Mesenchymal stem cell (in vitro differentiated cells and primary cell): ENCODE measurements around the gene ASCC1.

Experiments used
- DNase-seq: peaks from one replicate; pipeline ENCODE4 v3.0.0-alpha.2; 2013
- H2AFZ ChIP-seq: one replicate; pipeline ENCODE4 v1.6.1; 2013; ENCODE audit warnings: low read depth, mild to moderate bottlenecking, control low read depth, inconsistent platforms, low read length, moderate library complexity
- H2AK5ac ChIP-seq: 2 replicates; pipeline ENCODE4 v1.6.1; 2013; ENCODE audit warnings: low read length, moderate library complexity, mild to moderate bottlenecking, inconsistent platforms; ENCODE audit not compliant: severe bottlenecking
- H2BK120ac ChIP-seq: one replicate; pipeline ENCODE4 v1.6.1; 2013; ENCODE audit warnings: low read depth, mild to moderate bottlenecking, inconsistent platforms, low read length, moderate library complexity
- H2BK12ac ChIP-seq, 2 experiments: one replicate each; pipeline ENCODE4 v1.6.1; 2013; ENCODE audit warnings: inconsistent platforms in 2 of 2, low read length in 2 of 2, mild to moderate bottlenecking in 2 of 2, moderate library complexity in 2 of 2, control low read depth in 1 of 2
- H2BK15ac ChIP-seq: one replicate; pipeline ENCODE4 v1.6.1; 2013; ENCODE audit warnings: mild to moderate bottlenecking, low read depth, inconsistent platforms; ENCODE audit not compliant: poor library complexity, severe bottlenecking
- H2BK5ac ChIP-seq: 2 replicates; pipeline ENCODE4 v1.6.1; 2013; ENCODE audit warnings: low read depth, mild to moderate bottlenecking, low read length, control low read depth, inconsistent platforms; ENCODE audit not compliant: poor library complexity, severe bottlenecking
- H3K14ac ChIP-seq, 2 experiments: one replicate each; pipeline ENCODE4 v1.6.1; 2013; ENCODE audit warnings: inconsistent platforms in 2 of 2, low read length in 2 of 2, control low read depth in 1 of 2, mild to moderate bottlenecking in 1 of 2, moderate library complexity in 1 of 2
- H3K18ac ChIP-seq, 2 experiments: one replicate each; pipeline ENCODE4 v1.6.1; 2013; ENCODE audit warnings: inconsistent platforms in 2 of 2, low read length in 2 of 2, control low read depth in 1 of 2, low read depth in 1 of 2, mild to moderate bottlenecking in 1 of 2
- H3K23ac ChIP-seq, 2 experiments: one replicate each; pipeline ENCODE4 v1.6.1; 2013; ENCODE audit warnings: inconsistent platforms in 2 of 2, low read length in 2 of 2, mild to moderate bottlenecking in 2 of 2, moderate library complexity in 2 of 2, control low read depth in 1 of 2
- H3K27ac ChIP-seq: 2 replicates; pipeline ENCODE4 v1.5.1; 2013; ENCODE audit warnings: mild to moderate bottlenecking, moderate library complexity, low read length, control low read depth, inconsistent platforms; ENCODE audit not compliant: poor library complexity, severe bottlenecking
- H3K27me3 ChIP-seq, 2 experiments: 2 replicates each; pipeline versions ENCODE4 v1.6.1 to v1.7.0; 2013; ENCODE audit warnings: low read length in 2 of 2, mild to moderate bottlenecking in 2 of 2, moderate library complexity in 2 of 2, control low read depth in 1 of 2, inconsistent platforms in 1 of 2; ENCODE audit not compliant: control insufficient read depth in 1 of 2, insufficient read depth in 1 of 2
- H3K36me3 ChIP-seq, 2 experiments: 2 replicates each; pipeline versions ENCODE4 v1.6.1 to v1.7.0; 2013; ENCODE audit warnings: low read length in 2 of 2, control low read depth in 1 of 2, inconsistent platforms in 1 of 2, low read depth in 1 of 2, mild to moderate bottlenecking in 1 of 2; ENCODE audit not compliant: insufficient read depth in 2 of 2, control insufficient read depth in 1 of 2
- H3K4ac ChIP-seq, 2 experiments: one replicate each; pipeline ENCODE4 v1.6.1; 2013; ENCODE audit warnings: inconsistent platforms in 2 of 2, low read length in 2 of 2, mild to moderate bottlenecking in 2 of 2, moderate library complexity in 2 of 2, control low read depth in 1 of 2, low read depth in 1 of 2
- H3K4me1 ChIP-seq: 2 replicates; pipeline ENCODE4 v1.6.1; 2013; ENCODE audit warnings: low read depth, low read length, control low read depth; ENCODE audit not compliant: control insufficient read depth, insufficient read depth
- H3K4me2 ChIP-seq: 2 replicates; pipeline ENCODE4 v1.6.1; 2013; ENCODE audit warnings: low read length, mild to moderate bottlenecking, inconsistent platforms; ENCODE audit not compliant: poor library complexity, severe bottlenecking
- H3K4me3 ChIP-seq, 2 experiments: 2 replicates each; pipeline versions ENCODE4 v1.5.1 to v1.7.0; 2013; ENCODE audit warnings: low read length in 2 of 2, mild to moderate bottlenecking in 2 of 2, control low read depth in 1 of 2, low read depth in 1 of 2; ENCODE audit not compliant: insufficient read depth in 1 of 2
- H3K79me1 ChIP-seq: replicated peaks from 2 replicates; pipeline ENCODE4 v1.6.1; 2013; ENCODE audit warnings: mild to moderate bottlenecking, control low read depth, low read length, inconsistent platforms; ENCODE audit not compliant: poor library complexity, severe bottlenecking
- H3K9ac ChIP-seq: 2 replicates; pipeline ENCODE4 v1.7.0; 2013; ENCODE audit warnings: mild to moderate bottlenecking, low read length, moderate library complexity
- H3K9me3 ChIP-seq: 2 replicates; pipeline ENCODE4 v1.7.0; 2013; ENCODE audit warnings: mild to moderate bottlenecking, low read length; ENCODE audit not compliant: control insufficient read depth
- H4K8ac ChIP-seq: one replicate; pipeline ENCODE4 v1.6.1; 2013; ENCODE audit warnings: inconsistent platforms, mild to moderate bottlenecking, low read length, moderate library complexity
- H4K91ac ChIP-seq: one replicate; pipeline ENCODE4 v1.6.1; 2013; ENCODE audit warnings: mild to moderate bottlenecking, low read length, inconsistent platforms
- WGBS: methylation state at CpG from one replicate; pipeline ENCODE4 v1.1.7; 2013; ENCODE audit warnings: mixed read lengths; 5-methylcytosine and 5-hydroxymethylcytosine counted together

ASCC1 gene

GRCh38 chr10:72253578-72253977 is 37.5 kb upstream of the ASCC1 start:
- Histone ChIP-seq H3K27me3 (no peaks in the 10 kb centered on the region), H3K27ac (no peak overlapping the region), H3K4me1 (peaks cover 16% of the 10 kb centered on the region), H3K9me3 (no peaks in the 10 kb centered on the region), H4K91ac (peak overlapping the region; percentile 37), H2BK5ac (no peak overlapping the region), H3K4ac (peak overlapping the region in 1 of 2 experiments; percentile 71), H3K4me2 (no peak overlapping the region), H3K23ac (no peak overlapping the region), H2BK12ac (peak overlapping the region; percentile 89 to 97), H3K79me1 (no peaks in the 10 kb centered on the region), H3K4me3 (no peak overlapping the region), H3K18ac (peak overlapping the region in 1 of 2 experiments; percentile 71), H2BK15ac (peak overlapping the region; percentile 9), H3K14ac (no peak overlapping the region), H3K36me3 (no peaks in the 10 kb centered on the region), H2AFZ (no peak overlapping the region), H4K8ac (no peak overlapping the region), H2AK5ac (peak overlapping the region; percentile 43), H3K9ac (no peak overlapping the region), H2BK120ac (no peak overlapping the region)
- WGBS: over 99% methylated on average over 6 of the region's 7 CpGs
- DNase-seq: no peak

- Histone ChIP-seq H2AK5ac (no peak overlapping the region), H3K79me1 (no peaks in the 10 kb centered on the region), H3K4me1 (peaks cover 19% of the 10 kb centered on the region), H2AFZ (no peak overlapping the region), H2BK15ac (peak overlapping the region; percentile 6), H3K4me2 (no peak overlapping the region), H3K14ac (no peak overlapping the region), H3K23ac (no peak overlapping the region), H2BK12ac (peak overlapping the region; percentile 51 to 98), H3K9me3 (no peaks in the 10 kb centered on the region), H4K91ac (peak overlapping the region; percentile 1), H2BK120ac (no peak overlapping the region), H3K27me3 (no peaks in the 10 kb centered on the region), H3K9ac (peak overlapping the region; percentile 7), H3K18ac (peak overlapping the region; percentile 59 to 71), H3K4ac (peak overlapping the region; percentile 40 to 60), H3K36me3 (no peaks in the 10 kb centered on the region), H2BK5ac (no peak overlapping the region), H3K27ac (no peak overlapping the region), H4K8ac (no peak overlapping the region), H3K4me3 (no peak overlapping the region)
- 89% methylated on average over 3 of the region's 3 CpGs for WGBS
- DNase-seq: no peak
Observed at GRCh38 chr10:72252972-72253371, 36.9 kb upstream of the ASCC1 start.

- peaks cover 19% of the 10 kb centered on the region for H3K4me1 ChIP-seq
- H3K18ac ChIP-seq: peak overlapping the region; percentile 29 to 30
- no peaks in the 10 kb centered on the region for H3K27me3 ChIP-seq
- no peak overlapping the region for H3K14ac ChIP-seq
- H3K23ac ChIP-seq: no peak overlapping the region
- H3K79me1 ChIP-seq: no peaks in the 10 kb centered on the region
- WGBS: 98% methylated on average over 3 of the region's 6 CpGs
- no peaks in the 10 kb centered on the region for H3K36me3 ChIP-seq
- peak overlapping the region in 1 of 2 experiments; percentile 64 for H3K4ac ChIP-seq
- H2AK5ac ChIP-seq: no peak overlapping the region
- H2AFZ ChIP-seq: no peak overlapping the region
- H2BK12ac ChIP-seq: peak overlapping the region in 1 of 2 experiments; percentile 91
- no peak overlapping the region for H3K4me2 ChIP-seq
- H2BK120ac ChIP-seq: no peak overlapping the region
- H3K9me3 ChIP-seq: no peaks in the 10 kb centered on the region
- H3K9ac ChIP-seq: no peak overlapping the region
- no peak for DNase-seq
- no peak overlapping the region for H3K4me3 ChIP-seq
- no peak overlapping the region for H2BK5ac ChIP-seq
- H4K91ac ChIP-seq: peak overlapping the region; percentile 39
- no peak overlapping the region for H3K27ac ChIP-seq
- H2BK15ac ChIP-seq: no peak overlapping the region
- H4K8ac ChIP-seq: no peak overlapping the region
Observed at GRCh38 chr10:72251635-72252034, 35.6 kb upstream of the ASCC1 start.

- no peak overlapping the region for H3K9ac ChIP-seq
- peak; percentile 62 for DNase-seq
- H3K4me3 ChIP-seq: no peak overlapping the region
- H3K9me3 ChIP-seq: no peaks in the 10 kb centered on the region
- peak overlapping the region; percentile 15 for H2BK120ac ChIP-seq
- no peak overlapping the region for H3K23ac ChIP-seq
- H3K4ac ChIP-seq: peak overlapping the region; percentile 3 to 5
- no peak overlapping the region for H3K27ac ChIP-seq
- 91% methylated on average over 1 of the region's 1 CpG for WGBS
- peak overlapping the region; percentile 14 to 91 for H2BK12ac ChIP-seq
- no peak overlapping the region for H3K14ac ChIP-seq
- H3K4me1 ChIP-seq: peaks cover 19% of the 10 kb centered on the region
- H3K36me3 ChIP-seq: no peaks in the 10 kb centered on the region
- no peaks in the 10 kb centered on the region for H3K79me1 ChIP-seq
- no peaks in the 10 kb centered on the region for H3K27me3 ChIP-seq
- H2BK5ac ChIP-seq: no peak overlapping the region
- no peak overlapping the region for H2AK5ac ChIP-seq
- H2BK15ac ChIP-seq: peak overlapping the region; percentile 57
- no peak overlapping the region for H3K4me2 ChIP-seq
- H3K18ac ChIP-seq: peak overlapping the region; percentile 11 to 81
- peak overlapping the region; percentile 72 for H4K8ac ChIP-seq
- H2AFZ ChIP-seq: no peak overlapping the region
- peak overlapping the region; percentile 91 for H4K91ac ChIP-seq
Observed at GRCh38 chr10:72250666-72251065, 34.6 kb upstream of the ASCC1 start.
